ENCODE results near the gene ZNF862.

- TF ChIP-seq CTCF (conservative IDR thresholded peaks at IDR 0.05; ENCODE audit: low read length) (no peak), EZH2phosphoT487 (IDR thresholded peaks at IDR 0.05; ENCODE audit: borderline replicate concordance, low read depth, low read length) (no peak)
Observed at GRCh38 chr7:149821191-149822148, 16.7 kb upstream of the ZNF862 start.
